Measurements from ENCODE around the gene UBE2J2.
A peak's percentile ranks its signal among the peaks of the same experiment; 100 is the strongest.

UBE2J2 gene

GRCh38 chr1:1234180-1234808 lies 39.4 kb downstream of the UBE2J2 start:
- Histone ChIP-seq H3K36me3 (ENCODE audit: insufficient read depth, low read length) (no peaks in the 10 kb centered on the region), H3K4me1 (ENCODE audit: insufficient read depth, low read length) (peaks cover 4% of the 10 kb centered on the region; the same call in 1 of the 2 replicates), H3K9me3 (ENCODE audit: control insufficient read depth, insufficient read depth, low read length) (no peaks in the 10 kb centered on the region), H3K9ac (ENCODE audit: low read depth, low read length) (no peak overlapping the region)

GRCh38 chr1:1233567-1233892 lies 40.1 kb downstream of the UBE2J2 start:
- H3K4me1 ChIP-seq (ENCODE audit: insufficient read depth, low read length): peaks cover 4% of the 10 kb centered on the region; the same call in 1 of the 2 replicates

GRCh38 chr1:1232796-1233566 lies 40.7 kb downstream of the UBE2J2 start:
- Histone ChIP-seq H3K9me3 (ENCODE audit: control insufficient read depth, insufficient read depth, low read length) (no peaks in the 10 kb centered on the region), H3K36me3 (ENCODE audit: insufficient read depth, low read length) (no peaks in the 10 kb centered on the region), H3K4me1 (ENCODE audit: insufficient read depth, low read length) (peaks cover 4% of the 10 kb centered on the region; the same call in 1 of the 2 replicates), H3K9ac (ENCODE audit: low read depth, low read length) (peak overlapping the region; percentile 30; the same call in 1 of the 2 replicates)

More at GRCh38 chr1:1233567-1233892, 40.1 kb downstream of the UBE2J2 start:
- Histone ChIP-seq H3K9me3 (ENCODE audit: control insufficient read depth, insufficient read depth, low read length) (no peaks in the 10 kb centered on the region), H3K36me3 (ENCODE audit: insufficient read depth, low read length) (no peaks in the 10 kb centered on the region), H3K9ac (ENCODE audit: low read depth, low read length) (no peak overlapping the region)

GRCh38 chr1:1232208-1232795 lies 41.4 kb downstream of the UBE2J2 start, which contains the start of gene B3GALT6:
B3GALT6 (plus strand) TSS chr1:1232237; CDS start chr1:1232279, 42 bp downstream.
- Histone ChIP-seq H3K9me3 (ENCODE audit: control insufficient read depth, insufficient read depth, low read length) (no peaks in the 10 kb centered on the region), H3K36me3 (ENCODE audit: insufficient read depth, low read length) (no peaks in the 10 kb centered on the region), H3K4me1 (ENCODE audit: insufficient read depth, low read length) (peaks cover 4% of the 10 kb centered on the region; the same call in 1 of the 2 replicates), H3K9ac (ENCODE audit: low read depth, low read length) (peak within 1 kb of the TSS; percentile 91)

GRCh38 chr1:1231400-1232207 lies 42.0 kb downstream of the UBE2J2 start, which contains the start of gene SDF4:
SDF4 (minus strand) TSS chr1:1232001; CDS start chr1:1228772, 3,229 bp downstream.
- Histone ChIP-seq H3K4me1 (ENCODE audit: insufficient read depth, low read length) (no peaks in the 10 kb centered on the region), H3K36me3 (ENCODE audit: insufficient read depth, low read length) (no peaks in the 10 kb centered on the region), H3K9ac (ENCODE audit: low read depth, low read length) (peak within 1 kb of the TSS; percentile 91), H3K9me3 (ENCODE audit: control insufficient read depth, insufficient read depth, low read length) (no peaks in the 10 kb centered on the region)

GRCh38 chr1:1230656-1231399 lies 42.8 kb downstream of the UBE2J2 start:
- Histone ChIP-seq H3K36me3 (ENCODE audit: insufficient read depth, low read length) (no peaks in the 10 kb centered on the region), H3K9ac (ENCODE audit: low read depth, low read length) (peak overlapping the region; percentile 91), H3K9me3 (ENCODE audit: control insufficient read depth, insufficient read depth, low read length) (no peaks in the 10 kb centered on the region), H3K4me1 (ENCODE audit: insufficient read depth, low read length) (no peaks in the 10 kb centered on the region)

GRCh38 chr1:1229770-1230169 lies 43.9 kb downstream of the UBE2J2 start:
- no peaks in the 10 kb centered on the region for H3K9me3 ChIP-seq (ENCODE audit: control insufficient read depth, insufficient read depth, low read length)
- no peak overlapping the region for H3K9ac ChIP-seq (ENCODE audit: low read depth, low read length)
- H3K36me3 ChIP-seq (ENCODE audit: insufficient read depth, low read length): no peaks in the 10 kb centered on the region
- no peaks in the 10 kb centered on the region for H3K4me1 ChIP-seq (ENCODE audit: insufficient read depth, low read length)

GRCh38 chr1:1228596-1229321 lies 44.9 kb downstream of the UBE2J2 start:
- H3K9me3 ChIP-seq (ENCODE audit: control insufficient read depth, insufficient read depth, low read length): no peaks in the 10 kb centered on the region
- H3K4me1 ChIP-seq (ENCODE audit: insufficient read depth, low read length): no peaks in the 10 kb centered on the region
- no peaks in the 10 kb centered on the region for H3K36me3 ChIP-seq (ENCODE audit: insufficient read depth, low read length)
- H3K9ac ChIP-seq (ENCODE audit: low read depth, low read length): no peak overlapping the region

GRCh38 chr1:1228187-1228586 lies 45.5 kb downstream of the UBE2J2 start:
- Histone ChIP-seq H3K9ac (ENCODE audit: low read depth, low read length) (no peak overlapping the region), H3K36me3 (ENCODE audit: insufficient read depth, low read length) (no peaks in the 10 kb centered on the region), H3K4me1 (ENCODE audit: insufficient read depth, low read length) (no peaks in the 10 kb centered on the region), H3K9me3 (ENCODE audit: control insufficient read depth, insufficient read depth, low read length) (no peaks in the 10 kb centered on the region)

GRCh38 chr1:1227386-1227785 lies 46.3 kb downstream of the UBE2J2 start:
- Histone ChIP-seq H3K4me1 (ENCODE audit: insufficient read depth, low read length) (no peaks in the 10 kb centered on the region), H3K9me3 (ENCODE audit: control insufficient read depth, insufficient read depth, low read length) (no peaks in the 10 kb centered on the region)

GRCh38 chr1:1226566-1227362 lies 46.9 kb downstream of the UBE2J2 start:
- Histone ChIP-seq H3K9ac (ENCODE audit: low read depth, low read length) (no peak overlapping the region), H3K4me1 (ENCODE audit: insufficient read depth, low read length) (no peaks in the 10 kb centered on the region), H3K36me3 (ENCODE audit: insufficient read depth, low read length) (peaks cover 6% of the 10 kb centered on the region; the same call in 1 of the 2 replicates)

More at GRCh38 chr1:1227386-1227785, 46.3 kb downstream of the UBE2J2 start:
- Histone ChIP-seq H3K9ac (ENCODE audit: low read depth, low read length) (no peak overlapping the region), H3K36me3 (ENCODE audit: insufficient read depth, low read length) (peaks cover 4% of the 10 kb centered on the region; the same call in 1 of the 2 replicates)

GRCh38 chr1:1225913-1226312 lies 47.7 kb downstream of the UBE2J2 start:
- Histone ChIP-seq H3K36me3 (ENCODE audit: insufficient read depth, low read length) (peaks cover 6% of the 10 kb centered on the region; the same call in 1 of the 2 replicates), H3K9me3 (ENCODE audit: control insufficient read depth, insufficient read depth, low read length) (no peaks in the 10 kb centered on the region)

More at GRCh38 chr1:1226566-1227362, 46.9 kb downstream of the UBE2J2 start:
- H3K9me3 ChIP-seq (ENCODE audit: control insufficient read depth, insufficient read depth, low read length): no peaks in the 10 kb centered on the region

More at GRCh38 chr1:1225913-1226312, 47.7 kb downstream of the UBE2J2 start:
- Histone ChIP-seq H3K4me1 (ENCODE audit: insufficient read depth, low read length) (no peaks in the 10 kb centered on the region), H3K9ac (ENCODE audit: low read depth, low read length) (no peak overlapping the region)
